HCT116 (cell line): ENCODE measurements around the gene FKBP5. TPM values are rescaled to one million over a fixed set of nuclear protein-coding genes. Genes with fewer than 3 reads are reported as not detected.

Experiments
- ATAC-seq: fragments of 200-7000 bp; cut with Tn5 transposase; 2 replicates; pipeline ENCODE4 v1.9.1; 2020; ENCODE audit warnings: mild to moderate bottlenecking, moderate library complexity
- BruUV-seq: library from RNA; stranded (reverse); fragments of 400-500 nt; replicated peaks from 2 replicates; lab custom pipeline; 2021; lab: Mats Ljungman, UMichigan
- CTCF ChIA-PET: fragments of 300-600 bp; sonication (Branson Sonifier 250); formaldehyde crosslinking; loops from one replicate; lab custom pipeline; 2021; ENCODE audit warnings: antibody characterized with exemption; lab: Charles Lee
- POLR2A ChIA-PET: fragments of 300-600, 350-600 bp; sonication (Branson Sonifier 250); formaldehyde crosslinking; loops from one replicate; lab custom pipeline; 2021; ENCODE audit warnings: antibody characterized with exemption; lab: Charles Lee
- RAD21 ChIA-PET, 2 experiments: fragments of 300-600 bp; sonication (Branson Sonifier 250); formaldehyde crosslinking; loops; one replicate each; lab custom pipeline; 2023; ENCODE audit warnings: low total read pairs in 2 of 2; ENCODE audit not compliant: uncharacterized antibody in 2 of 2, unreplicated experiment in 2 of 2, low non-redundant PET in 1 of 2; lab: Charles Lee
- DNase-seq: peaks from one replicate; pipeline ENCODE4 v3.0.0-alpha.2; 2010; ENCODE audit warnings: low read depth, low spot score
- H2AFZ ChIP-seq: fragments of 200-600 bp; shearing (Covaris generic), sonication (generic); 2 replicates; pipeline ENCODE4 v1.6.1; 2017; ENCODE audit warnings: low read depth, mixed run types, mixed read lengths, antibody characterized with exemption, low read length; ENCODE audit not compliant: poor library complexity, severe bottlenecking
- H3K27ac ChIP-seq: 2 replicates; pipeline ENCODE4 v1.5.1; 2012; ENCODE audit warnings: low read depth, low read length
- H3K27me3 ChIP-seq: fragments of 200-600 bp; sonication (generic); 2 replicates; pipeline ENCODE4 v1.6.1; 2016; ENCODE audit warnings: mixed run types, low read length, mixed read lengths; ENCODE audit not compliant: insufficient read depth
- H3K36me3 ChIP-seq, 2 experiments: fragments of 200-500 bp in 1 of 2; fragments of 200-600 bp in 1 of 2; sonication (Bioruptor generic) in 1 of 2; sonication (generic) in 1 of 2; 2 replicates each; pipeline versions ENCODE4 v1.5.1 to v1.6.1; 2014 to 2016; ENCODE audit warnings: low read length in 2 of 2, inconsistent platforms in 1 of 2, mixed read lengths in 1 of 2, mixed run types in 1 of 2; ENCODE audit not compliant: insufficient read depth in 2 of 2, control insufficient read depth in 1 of 2
- H3K4me1 ChIP-seq, 2 experiments: fragments of 200-600 bp in 1 of 2; sonication (generic) in 1 of 2; 2 replicates each; pipeline versions ENCODE4 v1.5.1 to v1.6.1; 2012 to 2017; ENCODE audit warnings: low read length in 2 of 2, inconsistent platforms in 1 of 2, mild to moderate bottlenecking in 1 of 2, mixed read lengths in 1 of 2, mixed run types in 1 of 2, moderate library complexity in 1 of 2; ENCODE audit not compliant: insufficient read depth in 2 of 2, control insufficient read depth in 1 of 2
- H3K4me2 ChIP-seq: fragments of 200-600 bp; sonication (generic); 2 replicates; pipeline ENCODE4 v1.6.1; 2017; ENCODE audit warnings: mixed run types, low read length, mixed read lengths
- H3K4me3 ChIP-seq, 2 experiments: fragments of 200-600 bp in 1 of 2; sonication (generic) in 1 of 2; replicated peaks in 1 of 2; 2 replicates each; pipeline ENCODE4 v1.5.1; 2011 to 2016; ENCODE audit warnings: low read length in 2 of 2, control low read depth in 1 of 2, low read depth in 1 of 2, mild to moderate bottlenecking in 1 of 2, mixed read lengths in 1 of 2, mixed run types in 1 of 2
- H3K79me2 ChIP-seq: fragments of 200-600 bp; sonication (generic); 2 replicates; pipeline ENCODE4 v1.6.1; 2017; ENCODE audit warnings: mild to moderate bottlenecking, mixed run types, low read length, moderate library complexity, mixed read lengths; ENCODE audit not compliant: insufficient read depth
- H3K9ac ChIP-seq: fragments of 200-600 bp; sonication (generic); 2 replicates; pipeline ENCODE4 v1.6.1; 2016; ENCODE audit warnings: low read length, mixed read lengths
- H3K9me2 ChIP-seq: fragments of 200-600 bp; sonication (generic), shearing (Covaris generic); 2 replicates; pipeline ENCODE4 v1.6.1; 2017; ENCODE audit warnings: mixed run types, mild to moderate bottlenecking, moderate library complexity; ENCODE audit not compliant: insufficient read depth
- H3K9me3 ChIP-seq, 2 experiments: fragments of 200-500 bp in 1 of 2; fragments of 200-600 bp in 1 of 2; sonication (Bioruptor generic) in 1 of 2; sonication (generic) in 1 of 2; 2 replicates each; pipeline ENCODE4 v1.6.1; 2014 to 2017; ENCODE audit warnings: low read length in 2 of 2, mixed read lengths in 2 of 2, inconsistent platforms in 1 of 2, low read depth in 1 of 2, mild to moderate bottlenecking in 1 of 2, mixed run types in 1 of 2, moderate library complexity in 1 of 2; ENCODE audit not compliant: control insufficient read depth in 1 of 2, insufficient read depth in 1 of 2
- H4K20me1 ChIP-seq: fragments of 200-600 bp; sonication (generic), shearing (Covaris generic); 2 replicates; pipeline ENCODE4 v1.6.1; 2017; ENCODE audit warnings: mixed run types, mild to moderate bottlenecking, moderate library complexity; ENCODE audit not compliant: insufficient read depth
- ATF3 ChIP-seq: IDR thresholded peaks from 2 replicates; pipeline ENCODE4 v1.6.1; 2012
- SP1 ChIP-seq: IDR thresholded peaks from 2 replicates; pipeline ENCODE4 v1.6.1; 2012; ENCODE audit warnings: low read depth
- ZNF274 ChIP-seq: fragments of 200-500 bp; sonication (Bioruptor generic); IDR thresholded peaks from 2 replicates; pipeline ENCODE4 v1.6.1; 2014; ENCODE audit warnings: mild to moderate bottlenecking, low read depth, low read length, inconsistent platforms
- intact Hi-C: fragments of 100-400 bp; cut with micrococcal nuclease; formaldehyde crosslinking; loops from 2 replicates; pipeline ENCODE4 v1.10.0; 2022
- microRNA-seq: library from miRNA; unstranded; fragments of <30 nt; microRNA quantifications from one replicate; pipeline ENCODE4, GENCODE V29; 2016; ENCODE audit warnings: borderline number of aligned reads
- total RNA-seq: library from RNA; stranded (reverse); gene quantifications from one replicate; pipeline ENCODE4 v1.2.1, GENCODE V29; 2021; ENCODE audit not compliant: unreplicated experiment

The FKBP5 gene
- total RNA-seq, 1 experiment from 2014 or later: 50.3 TPM

GRCh38 chr6:35524380-35525020 lies 164.2 kb downstream of the FKBP5 start:
- Histone ChIP-seq H3K9me3 (no peaks in the 10 kb centered on the region), H2AFZ (no peak overlapping the region), H3K36me3 (no peaks in the 10 kb centered on the region), H4K20me1 (no peaks in the 10 kb centered on the region), H3K4me2 (no peak overlapping the region), H3K9me2 (no peaks in the 10 kb centered on the region), H3K9ac (no peak overlapping the region), H3K27me3 (no peaks in the 10 kb centered on the region), H3K27ac (no peak overlapping the region), H3K4me1 (peaks cover 0 to 17% of the 10 kb centered on the region in 2 experiments; a peak in 3 of 4 replicates), H3K4me3 (no peak overlapping the region), H3K79me2 (no peaks in the 10 kb centered on the region)
- TF ChIP-seq SP1 (no peak), ATF3 (no peak), ZNF274 (no peak)
- BruUV-seq: no TSS peak
- intact Hi-C loops: loop anchor here (5.0 to 10.0 kb wide), 2 partner anchors 233 to 570 kb away; no protein-coding TSS in a partner anchor
- RAD21 ChIA-PET: interaction anchor here in 1 of 2 experiments (2.1 kb wide), 1 partner anchor 213 kb away, joined by 14 read pairs; the partner anchor contains the start of gene ARMC12
- no peak for ATAC-seq
- POLR2A ChIA-PET: no interaction called here
- CTCF ChIA-PET: interaction anchor here (2.5 to 4.2 kb wide), 2 partner anchors 212 to 233 kb away, joined by 9 to 66 read pairs; partner anchors contain the start of gene ARMC12
- no peak for DNase-seq

Small RNA genes lying within 50 kb of the gene (microRNA-seq; reads per million reads assigned to microRNA genes)
- 10.1 reads per million, percentile 28 among the genes with 10 or more reads in this experiment for gene MIR5690

Other genes with a start within 250 kb of the FKBP5 start
- 16.1 TPM for gene FANCE, start 236.6 kb downstream of the FKBP5 start, total RNA-seq
- gene RPL10A, start 220.5 kb downstream of the FKBP5 start, total RNA-seq: 1,981 TPM
- gene TEAD3, start 191.8 kb downstream of the FKBP5 start, total RNA-seq: 21.8 TPM
- not detected for gene TULP1, start 176.0 kb downstream of the FKBP5 start, total RNA-seq
- 0.79 TPM for gene ARMC12, start 48.1 kb upstream of the FKBP5 start, total RNA-seq
- 1.7 TPM for gene CLPSL2, start 87.7 kb upstream of the FKBP5 start, total RNA-seq
- not detected for gene CLPSL1, start 92.1 kb upstream of the FKBP5 start, total RNA-seq
- 6.4 TPM for gene CLPS, start 108.4 kb upstream of the FKBP5 start, total RNA-seq
- gene LHFPL5, start 116.4 kb upstream of the FKBP5 start, total RNA-seq: 0.71 TPM
- gene SRPK1, start 232.2 kb upstream of the FKBP5 start, total RNA-seq: 89.4 TPM